SK-N-SH (cell line): ENCODE results near the gene STAG3. TPM values are rescaled to one million over a fixed set of nuclear protein-coding genes. Genes with fewer than 3 reads are reported as not detected.

Experiments used
- CTCF ChIA-PET: fragments of 300-600, 350-600 bp; formaldehyde crosslinking; extraction: SDS; loops from one replicate; lab custom pipeline; 2021; lab: Yijun Ruan, JAX
- POLR2A ChIA-PET: fragments of 350-600 bp; sonication (Branson Sonifier 250); formaldehyde crosslinking; extraction: SDS; loops from one replicate; lab custom pipeline; 2020; ENCODE audit warnings: antibody characterized with exemption, inconsistent platforms; lab: Yijun Ruan, JAX
- DNase-seq: peaks from one replicate; pipeline ENCODE4 v3.0.0; 2012
- H2AFZ ChIP-seq: fragments of 200-600 bp; sonication (generic); 2 replicates; pipeline ENCODE4 v1.8.1; 2016; ENCODE audit warnings: antibody characterized with exemption, mild to moderate bottlenecking, low read depth
- H3F3A ChIP-seq: fragments of 200-600 bp; sonication (generic); replicated peaks from 2 replicates; pipeline ENCODE3; 2016; ENCODE audit warnings: antibody characterized with exemption, mild to moderate bottlenecking; ENCODE audit not compliant: insufficient read depth
- H3K27ac ChIP-seq, 2 experiments: fragments of 200-500 bp in 1 of 2; fragments of 200-600 bp in 1 of 2; sonication (Bioruptor generic) in 1 of 2; sonication (generic), shearing (Covaris generic) in 1 of 2; 2 replicates each; pipeline versions ENCODE4 v1.5.1 to v1.6.1; 2014 to 2016; ENCODE audit warnings: low read depth in 2 of 2, inconsistent platforms in 1 of 2, low read length in 1 of 2, mild to moderate bottlenecking in 1 of 2, mixed read lengths in 1 of 2
- H3K27me3 ChIP-seq: fragments of 200-600 bp; sonication (generic), shearing (Covaris generic); 2 replicates; pipeline ENCODE4 v1.6.1; 2016; ENCODE audit warnings: mixed run types; ENCODE audit not compliant: insufficient read depth
- H3K36me3 ChIP-seq, 2 experiments: fragments of 200-500 bp in 1 of 2; fragments of 200-600 bp in 1 of 2; sonication (Bioruptor generic) in 1 of 2; sonication (generic) in 1 of 2; replicated peaks in 1 of 2; 2 replicates each; pipeline versions ENCODE3 to v1.5.1; 2014 to 2016; ENCODE audit warnings: low read length in 1 of 2, mild to moderate bottlenecking in 1 of 2; ENCODE audit not compliant: insufficient read depth in 2 of 2, control insufficient read depth in 1 of 2
- H3K4me1 ChIP-seq, 2 experiments: fragments of 200-500 bp in 1 of 2; fragments of 200-600 bp in 1 of 2; sonication (Bioruptor generic) in 1 of 2; sonication (generic), shearing (Covaris generic) in 1 of 2; 2 replicates each; pipeline versions ENCODE4 v1.5.1 to v1.6.1; 2014 to 2016; ENCODE audit warnings: low read depth in 1 of 2, low read length in 1 of 2, mixed run types in 1 of 2; ENCODE audit not compliant: insufficient read depth in 2 of 2, control insufficient read depth in 1 of 2
- H3K4me2 ChIP-seq: fragments of 200-600 bp; sonication (generic), shearing (Covaris generic); 2 replicates; pipeline ENCODE4 v1.6.1; 2017; ENCODE audit warnings: mixed run types
- H3K4me3 ChIP-seq, 2 experiments: fragments of 200-500 bp in 1 of 2; fragments of 200-600 bp in 1 of 2; sonication (Bioruptor generic) in 1 of 2; sonication (generic), shearing (Covaris generic) in 1 of 2; 2 replicates each; pipeline versions ENCODE4 v1.5.1 to v1.8.1; 2014 to 2016; ENCODE audit warnings: low read depth in 2 of 2, inconsistent platforms in 1 of 2, low read length in 1 of 2, mild to moderate bottlenecking in 1 of 2, mixed read lengths in 1 of 2, moderate library complexity in 1 of 2
- H3K79me2 ChIP-seq: fragments of 200-600 bp; sonication (generic); 2 replicates; pipeline ENCODE4 v1.8.1; 2017; ENCODE audit warnings: mild to moderate bottlenecking; ENCODE audit not compliant: insufficient read depth
- H3K9ac ChIP-seq: fragments of 200-600 bp; sonication (generic); 2 replicates; pipeline ENCODE4 v1.6.1; 2017; ENCODE audit warnings: mixed run types
- H3K9me2 ChIP-seq: fragments of 200-600 bp; sonication (generic); 2 replicates; pipeline ENCODE4 v1.6.1; 2017; ENCODE audit warnings: mixed run types
- H3K9me3 ChIP-seq: fragments of 200-600 bp; sonication (generic); 2 replicates; pipeline ENCODE4 v1.6.1; 2017; ENCODE audit warnings: mixed run types, mild to moderate bottlenecking, moderate library complexity
- H4K20me1 ChIP-seq: fragments of 200-600 bp; sonication (generic); 2 replicates; pipeline ENCODE4 v1.6.1; 2017; ENCODE audit warnings: mild to moderate bottlenecking, mixed run types; ENCODE audit not compliant: insufficient read depth
- CHD2 ChIP-seq: fragments of 150-350 bp; IDR thresholded peaks from 2 replicates; pipeline ENCODE4 v1.6.1; 2018; ENCODE audit warnings: low read length; ENCODE audit not compliant: partially characterized antibody
- ELF1 ChIP-seq: IDR thresholded peaks from 2 replicates; pipeline ENCODE4 v1.4.0; 2012
- EP300 ChIP-seq, 2 experiments: IDR thresholded peaks; 2 replicates each; pipeline versions ENCODE4 v1.4.0 to v1.6.1; 2012; ENCODE audit warnings: borderline replicate concordance in 1 of 2, low read depth in 1 of 2, low read length in 1 of 2
- EZH2phosphoT487 ChIP-seq: fragments of 200-600 bp; sonication (generic); IDR thresholded peaks from 2 replicates; pipeline ENCODE4 v1.6.1; 2017; ENCODE audit warnings: low read depth, mixed run types, mild to moderate bottlenecking, antibody characterized with exemption, moderate library complexity, borderline replicate concordance
- FOSL2 ChIP-seq: IDR thresholded peaks from 2 replicates; pipeline ENCODE4 v1.4.0; 2012; ENCODE audit warnings: low read depth, mild to moderate bottlenecking, moderate library complexity, borderline replicate concordance
- FOXJ3 ChIP-seq: sonication (generic); formaldehyde crosslinking; IDR thresholded peaks from 2 replicates; pipeline ENCODE4 v1.5.1; 2020; ENCODE audit warnings: mild to moderate bottlenecking, missing genetic modification reagents
- GABPA ChIP-seq: IDR thresholded peaks from 2 replicates; pipeline ENCODE4 v1.4.0; 2012; ENCODE audit warnings: low read depth, mild to moderate bottlenecking
- GATA2 ChIP-seq: sonication (generic); formaldehyde crosslinking; IDR thresholded peaks from 2 replicates; pipeline ENCODE4 v1.5.0; 2020; ENCODE audit warnings: mild to moderate bottlenecking, missing genetic modification reagents
- MAX ChIP-seq: IDR thresholded peaks from 2 replicates; pipeline ENCODE4 v1.4.0; 2012; ENCODE audit warnings: low read depth
- PBX3 ChIP-seq: IDR thresholded peaks from 2 replicates; pipeline ENCODE4; 2012
- RCOR1 ChIP-seq: fragments of 150-350 bp; IDR thresholded peaks from 2 replicates; pipeline ENCODE4 v1.6.1; 2017; ENCODE audit warnings: antibody characterized with exemption, low read length
- RFX5 ChIP-seq: IDR thresholded peaks from 2 replicates; pipeline ENCODE4 v1.6.1; 2012; ENCODE audit warnings: mild to moderate bottlenecking, improper control_type of control experiment, low read length
- TCF12 ChIP-seq: IDR thresholded peaks from 2 replicates; pipeline ENCODE4 v1.4.0; 2012
- TEAD4 ChIP-seq: IDR thresholded peaks from 2 replicates; pipeline ENCODE4 v1.4.0; 2012; ENCODE audit warnings: mild to moderate bottlenecking, borderline replicate concordance; ENCODE audit not compliant: insufficient read depth
- WGBS: methylation state at CpG from one replicate; pipeline ENCODE4 v1.1.6; 2017; ENCODE audit warnings: low lambda C conversion rate; 5-methylcytosine and 5-hydroxymethylcytosine counted together
- polyA plus RNA-seq, 3 experiments: library from polyadenylated mRNA; depleted of rRNA; stranded (reverse); fragments of >200 nt; gene quantifications; 2 replicates each; pipeline ENCODE4 v1.2.3, GENCODE V29; 2012
- TF ChIP-seq, protein P1 (sequence below): fragments of 150-350 bp; IDR thresholded peaks from 2 replicates; pipeline ENCODE4 v1.6.1; 2016; ENCODE audit warnings: mild to moderate bottlenecking, low read depth, low read length
- TF ChIP-seq, protein P2 (sequence below): fragments of 150-350 bp; IDR thresholded peaks from 2 replicates; pipeline ENCODE4 v1.6.1; 2017; ENCODE audit warnings: antibody characterized with exemption, low read length, low read depth, borderline replicate concordance

Gene STAG3
- polyA plus RNA-seq, 1 of the 3 experiments (the other 2 are of a cell fraction) = 0.10 TPM

- no peaks in the 10 kb centered on the region for H4K20me1 ChIP-seq
- POLR2A ChIA-PET = no interaction called here
- no peaks in the 10 kb centered on the region for H3K27me3 ChIP-seq
- no peak overlapping the region for H3K9ac ChIP-seq
- no peaks in the 10 kb centered on the region for H3K36me3 ChIP-seq
- no peak overlapping the region for H3K4me2 ChIP-seq
- no peak overlapping the region for H3K4me3 ChIP-seq
- CTCF ChIA-PET = interaction anchor here (1.0 to 15.9 kb wide), 2 partner anchors 8 to 75 kb away, joined by 3 to 262 read pairs; no protein-coding TSS in a partner anchor
- TF ChIP-seq MAX (no peak), EZH2phosphoT487 (no peak), TEAD4 (no peak), RCOR1 (no peak), EP300 (IDR thresholded peaks at IDR 0.05; ENCODE audit: borderline replicate concordance in 1 of 2, low read depth in 1 of 2, low read length in 1 of 2) (no peak), ELF1 (no peak), PBX3 (no peak), GABPA (no peak), GATA2 (CRISPR knock-in tag) (no peak), RFX5 (no peak), FOXJ3 (CRISPR knock-in tag) (no peak), TCF12 (no peak), FOSL2 (no peak), CHD2 (no peak)
- TF ChIP-seq, protein P1, sequence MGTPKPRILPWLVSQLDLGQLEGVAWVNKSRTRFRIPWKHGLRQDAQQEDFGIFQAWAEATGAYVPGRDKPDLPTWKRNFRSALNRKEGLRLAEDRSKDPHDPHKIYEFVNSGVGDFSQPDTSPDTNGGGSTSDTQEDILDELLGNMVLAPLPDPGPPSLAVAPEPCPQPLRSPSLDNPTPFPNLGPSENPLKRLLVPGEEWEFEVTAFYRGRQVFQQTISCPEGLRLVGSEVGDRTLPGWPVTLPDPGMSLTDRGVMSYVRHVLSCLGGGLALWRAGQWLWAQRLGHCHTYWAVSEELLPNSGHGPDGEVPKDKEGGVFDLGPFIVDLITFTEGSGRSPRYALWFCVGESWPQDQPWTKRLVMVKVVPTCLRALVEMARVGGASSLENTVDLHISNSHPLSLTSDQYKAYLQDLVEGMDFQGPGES = no peak
- TF ChIP-seq, protein P2, sequence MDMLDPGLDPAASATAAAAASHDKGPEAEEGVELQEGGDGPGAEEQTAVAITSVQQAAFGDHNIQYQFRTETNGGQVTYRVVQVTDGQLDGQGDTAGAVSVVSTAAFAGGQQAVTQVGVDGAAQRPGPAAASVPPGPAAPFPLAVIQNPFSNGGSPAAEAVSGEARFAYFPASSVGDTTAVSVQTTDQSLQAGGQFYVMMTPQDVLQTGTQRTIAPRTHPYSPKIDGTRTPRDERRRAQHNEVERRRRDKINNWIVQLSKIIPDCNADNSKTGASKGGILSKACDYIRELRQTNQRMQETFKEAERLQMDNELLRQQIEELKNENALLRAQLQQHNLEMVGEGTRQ = no peak
- DNase-seq = no peak
- no peaks in the 10 kb centered on the region for H3K4me1 ChIP-seq
- no peak overlapping the region for H3K27ac ChIP-seq
- H2AFZ ChIP-seq = no peak overlapping the region
- H3F3A ChIP-seq = no peaks in the 10 kb centered on the region
- no peaks in the 10 kb centered on the region for H3K9me3 ChIP-seq
- WGBS = 69% methylated on average over 6 of the region's 6 CpGs
- H3K79me2 ChIP-seq = no peaks in the 10 kb centered on the region
- no peaks in the 10 kb centered on the region for H3K9me2 ChIP-seq
Measured at GRCh38 chr7:100208911-100209408, 31.2 kb downstream of the STAG3 start.
